IMR-90 (cell line): ENCODE data around the gene CLDN8.

Experiments
- CTCF ChIP-seq: conservative IDR thresholded peaks from 2 replicates; pipeline ENCODE4 v1.5.1; 2012; ENCODE audit warnings: mild to moderate bottlenecking, low read depth, low read length, improper control_type of control experiment
- MAZ ChIP-seq: IDR thresholded peaks from 2 replicates; pipeline ENCODE4 v1.6.1; 2012; ENCODE audit warnings: low read depth, mild to moderate bottlenecking, low read length, improper control_type of control experiment, moderate library complexity, borderline replicate concordance

GRCh38 chr21:30251781-30252180 is 35.9 kb upstream of the CLDN8 start:
- TF ChIP-seq MAZ: no peak
- TF ChIP-seq CTCF: no peak
